ENCODE data around the gene C19orf85.
A peak's percentile ranks its signal among the peaks of the same experiment; 100 is the strongest.

The C19orf85 gene

DNA sequence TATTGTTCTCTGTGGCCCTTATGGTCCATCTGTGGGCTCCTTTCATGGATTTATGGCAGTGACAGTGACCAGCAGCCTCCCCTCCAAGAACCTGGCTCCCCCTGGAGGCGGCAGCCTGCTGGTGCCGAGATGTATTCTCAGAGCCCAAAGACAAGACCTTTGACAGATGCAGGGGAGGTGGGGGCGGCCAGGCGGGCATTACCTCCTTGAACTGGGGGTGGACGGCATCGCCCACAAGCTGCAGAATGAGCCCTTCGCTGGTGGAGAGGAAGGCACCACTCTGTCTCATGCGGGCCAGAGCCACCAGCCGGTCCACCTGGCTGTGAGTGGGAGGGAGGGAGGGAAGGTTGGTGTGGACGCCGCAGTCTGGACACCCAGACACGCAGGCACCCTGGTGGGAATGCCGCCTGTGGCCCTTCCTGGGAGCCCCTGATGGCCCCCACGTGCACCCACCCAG lies 9.7 kb downstream of the C19orf85 start:
- Histone ChIP-seq H3K27ac (ENCODE audit: low read length) (no peak overlapping the region), H3K27me3 (ENCODE audit: low read depth, low read length) (no peaks in the 10 kb centered on the region), H3K9ac (ENCODE audit: low read length) (no peak overlapping the region), H3K4me3 (ENCODE audit: low read length) (no peak overlapping the region), H3K9me3 (ENCODE audit: insufficient read depth, low read length) (no peaks in the 10 kb centered on the region), H3K36me3 (replicated peaks; ENCODE audit: low read depth, low read length) (peaks cover 3% of the 10 kb centered on the region), H4K20me1 (ENCODE audit: insufficient read depth, low read length) (no peaks in the 10 kb centered on the region), H3K79me2 (ENCODE audit: low read length) (no peaks in the 10 kb centered on the region), H3K4me2 (ENCODE audit: low read length) (no peak overlapping the region), H2AFZ (ENCODE audit: low read depth, low read length) (no peak overlapping the region), H3K4me1 (ENCODE audit: low read length) (no peaks in the 10 kb centered on the region)
- TF ChIP-seq EZH2phosphoT487 (IDR thresholded peaks at IDR 0.05; ENCODE audit: low read depth): no peak
- TF ChIP-seq, protein P1, sequence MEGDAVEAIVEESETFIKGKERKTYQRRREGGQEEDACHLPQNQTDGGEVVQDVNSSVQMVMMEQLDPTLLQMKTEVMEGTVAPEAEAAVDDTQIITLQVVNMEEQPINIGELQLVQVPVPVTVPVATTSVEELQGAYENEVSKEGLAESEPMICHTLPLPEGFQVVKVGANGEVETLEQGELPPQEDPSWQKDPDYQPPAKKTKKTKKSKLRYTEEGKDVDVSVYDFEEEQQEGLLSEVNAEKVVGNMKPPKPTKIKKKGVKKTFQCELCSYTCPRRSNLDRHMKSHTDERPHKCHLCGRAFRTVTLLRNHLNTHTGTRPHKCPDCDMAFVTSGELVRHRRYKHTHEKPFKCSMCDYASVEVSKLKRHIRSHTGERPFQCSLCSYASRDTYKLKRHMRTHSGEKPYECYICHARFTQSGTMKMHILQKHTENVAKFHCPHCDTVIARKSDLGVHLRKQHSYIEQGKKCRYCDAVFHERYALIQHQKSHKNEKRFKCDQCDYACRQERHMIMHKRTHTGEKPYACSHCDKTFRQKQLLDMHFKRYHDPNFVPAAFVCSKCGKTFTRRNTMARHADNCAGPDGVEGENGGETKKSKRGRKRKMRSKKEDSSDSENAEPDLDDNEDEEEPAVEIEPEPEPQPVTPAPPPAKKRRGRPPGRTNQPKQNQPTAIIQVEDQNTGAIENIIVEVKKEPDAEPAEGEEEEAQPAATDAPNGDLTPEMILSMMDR (IDR thresholded peaks at IDR 0.05; ENCODE audit: low read depth, low read length): peak; percentile 75

DNA sequence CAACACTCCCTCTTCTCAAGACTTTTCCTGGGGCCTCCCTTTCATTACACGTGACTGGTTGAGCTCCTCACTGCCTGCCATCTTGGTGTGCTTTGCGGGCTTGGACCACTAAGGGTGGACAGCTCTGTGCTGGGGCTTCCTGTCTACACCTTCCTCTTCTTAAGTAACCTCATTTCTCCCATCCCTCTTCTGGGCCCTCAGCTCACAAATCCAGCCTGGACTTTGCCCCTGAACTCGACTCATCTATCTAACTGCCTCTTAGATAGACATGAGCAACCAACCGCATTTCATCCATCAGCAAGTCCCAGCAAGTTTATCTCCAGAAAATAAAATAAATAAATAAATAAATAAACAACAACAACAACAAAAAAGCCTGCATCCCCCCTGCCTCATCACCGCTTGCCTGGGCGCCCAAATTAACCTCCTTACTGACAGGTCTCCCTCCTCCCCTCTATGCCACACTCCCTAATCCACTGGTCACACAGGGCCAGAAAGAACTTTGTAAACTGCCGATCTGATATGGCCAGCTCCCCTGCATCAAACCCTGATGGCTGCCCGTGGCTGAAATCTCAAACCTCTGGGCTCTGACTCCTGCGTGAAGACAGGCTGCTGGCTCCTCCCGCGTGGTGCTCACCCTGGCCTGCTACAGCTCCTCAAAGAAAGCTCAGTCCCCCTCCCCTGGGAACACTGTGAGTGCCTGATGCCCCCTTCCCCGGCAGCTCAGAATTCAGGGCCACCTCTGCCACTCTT lies 10.9 kb downstream of the C19orf85 start:
- Histone ChIP-seq H3K4me1 (ENCODE audit: low read length) (no peaks in the 10 kb centered on the region), H3K27me3 (ENCODE audit: low read depth, low read length) (no peaks in the 10 kb centered on the region), H4K20me1 (ENCODE audit: insufficient read depth, low read length) (no peaks in the 10 kb centered on the region), H3K79me2 (ENCODE audit: low read length) (no peaks in the 10 kb centered on the region), H3K9ac (ENCODE audit: low read length) (no peak overlapping the region), H3K36me3 (replicated peaks; ENCODE audit: low read depth, low read length) (peaks cover 3% of the 10 kb centered on the region), H2AFZ (ENCODE audit: low read depth, low read length) (no peak overlapping the region), H3K4me2 (ENCODE audit: low read length) (no peak overlapping the region), H3K4me3 (ENCODE audit: low read length) (no peak overlapping the region), H3K27ac (ENCODE audit: low read length) (no peak overlapping the region), H3K9me3 (ENCODE audit: insufficient read depth, low read length) (no peaks in the 10 kb centered on the region)
- TF ChIP-seq EZH2phosphoT487 (IDR thresholded peaks at IDR 0.05; ENCODE audit: low read depth): no peak
- TF ChIP-seq, protein P1 (IDR thresholded peaks at IDR 0.05; ENCODE audit: low read depth, low read length): no peak

GRCh38 chr19:55452749-55453346 lies 11.7 kb downstream of the C19orf85 start:
- Histone ChIP-seq H3K4me3 (ENCODE audit: low read length) (no peak overlapping the region), H3K27me3 (ENCODE audit: low read depth, low read length) (no peaks in the 10 kb centered on the region), H3K36me3 (replicated peaks; ENCODE audit: low read depth, low read length) (peaks cover 3% of the 10 kb centered on the region), H3K9me3 (ENCODE audit: insufficient read depth, low read length) (no peaks in the 10 kb centered on the region), H2AFZ (ENCODE audit: low read depth, low read length) (no peak overlapping the region), H3K27ac (ENCODE audit: low read length) (no peak overlapping the region), H3K4me2 (ENCODE audit: low read length) (no peak overlapping the region), H3K9ac (ENCODE audit: low read length) (no peak overlapping the region), H4K20me1 (ENCODE audit: insufficient read depth, low read length) (no peaks in the 10 kb centered on the region), H3K79me2 (ENCODE audit: low read length) (no peaks in the 10 kb centered on the region), H3K4me1 (ENCODE audit: low read length) (no peaks in the 10 kb centered on the region)
- TF ChIP-seq, protein P1 (IDR thresholded peaks at IDR 0.05; ENCODE audit: low read depth, low read length): 0 out of 2 replicates have a peak, but pooled peaks have one; percentile 6
- no peak for TF ChIP-seq EZH2phosphoT487 (IDR thresholded peaks at IDR 0.05; ENCODE audit: low read depth)

DNA sequence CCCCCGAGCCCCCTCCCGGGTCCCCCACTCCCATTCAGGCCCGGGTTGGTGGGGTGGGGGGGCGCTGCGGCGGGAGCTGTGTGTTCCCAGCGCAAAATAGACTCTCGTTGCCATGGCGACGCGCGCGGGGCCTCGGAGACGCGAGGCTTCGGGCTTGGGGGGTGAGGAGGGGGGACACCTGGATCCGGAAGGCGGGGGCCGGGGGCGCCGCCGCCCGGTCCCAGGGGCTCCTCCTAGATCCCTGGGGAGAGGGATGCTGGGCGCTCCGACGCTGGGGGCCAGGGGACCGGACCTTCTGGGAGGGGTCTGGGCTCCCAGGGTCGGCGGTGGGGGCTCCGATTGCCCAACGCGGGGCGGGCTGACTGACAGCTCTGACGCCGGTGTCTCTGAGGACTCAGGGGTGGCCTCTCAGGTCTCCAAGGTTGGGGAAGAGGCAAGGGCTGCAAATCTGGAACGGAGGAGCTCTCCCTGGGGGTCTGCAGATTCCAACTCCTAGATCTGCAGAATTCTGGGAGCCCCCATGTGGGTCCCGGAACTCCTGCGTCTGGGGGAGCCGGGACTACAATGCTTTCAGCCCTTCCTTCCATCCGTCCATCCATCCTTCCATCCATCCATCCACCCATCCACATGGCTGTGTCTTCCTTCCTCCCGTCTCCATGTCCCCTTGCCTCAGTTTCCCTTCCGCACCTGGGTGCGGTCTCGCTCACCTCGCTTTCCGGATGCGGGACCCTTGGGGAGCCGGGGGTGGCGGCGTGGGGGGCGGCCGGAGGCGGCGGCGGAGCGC lies 12.4 kb downstream of the C19orf85 start:
- Histone ChIP-seq H3K4me1 (ENCODE audit: low read length) (no peaks in the 10 kb centered on the region), H3K79me2 (ENCODE audit: low read length) (no peaks in the 10 kb centered on the region), H4K20me1 (ENCODE audit: insufficient read depth, low read length) (no peaks in the 10 kb centered on the region), H3K9ac (ENCODE audit: low read length) (no peak overlapping the region), H3K4me3 (ENCODE audit: low read length) (no peak overlapping the region), H3K9me3 (ENCODE audit: insufficient read depth, low read length) (no peaks in the 10 kb centered on the region), H3K4me2 (ENCODE audit: low read length) (no peak overlapping the region), H3K36me3 (replicated peaks; ENCODE audit: low read depth, low read length) (peaks cover 3% of the 10 kb centered on the region), H2AFZ (ENCODE audit: low read depth, low read length) (no peak overlapping the region), H3K27me3 (ENCODE audit: low read depth, low read length) (no peaks in the 10 kb centered on the region), H3K27ac (ENCODE audit: low read length) (no peak overlapping the region)
- TF ChIP-seq, protein P1 (IDR thresholded peaks at IDR 0.05; ENCODE audit: low read depth, low read length): no peak
- TF ChIP-seq EZH2phosphoT487 (IDR thresholded peaks at IDR 0.05; ENCODE audit: low read depth): no peak
